GM10266 (cell line): ENCODE results near the gene UGT1A6.
"Not testable (repeated sequence)": the region's sequence is repeated elsewhere in the genome, so short reads cannot be mapped to it uniquely, and the experiment has no call there.

Experiments used
- DNase-seq: peaks from one replicate; pipeline ENCODE4 v3.0.0; 2012; ENCODE audit errors: extremely low spot score
- TF ChIP-seq, protein P1 (sequence below): IDR thresholded peaks from 2 replicates; pipeline ENCODE4 v1.5.1; 2012; ENCODE audit warnings: mild to moderate bottlenecking, low read depth; ENCODE audit not compliant: control insufficient read depth, insufficient read depth; ENCODE audit errors: missing control alignments

Gene UGT1A6

DNA sequence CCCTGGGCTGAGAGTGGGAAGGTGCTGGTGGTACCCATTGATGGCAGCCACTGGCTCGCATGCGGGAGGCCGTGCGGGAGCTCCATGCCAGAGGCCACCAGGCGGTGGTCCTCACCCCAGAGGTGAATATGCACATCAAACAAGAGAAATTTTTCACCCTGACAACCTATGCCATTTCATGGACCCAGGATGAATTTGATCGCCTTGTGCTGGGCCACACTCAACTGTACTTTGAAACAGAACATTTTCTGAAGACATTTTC, 54.5 kb downstream of the UGT1A6 start:
- TF ChIP-seq, protein P1, sequence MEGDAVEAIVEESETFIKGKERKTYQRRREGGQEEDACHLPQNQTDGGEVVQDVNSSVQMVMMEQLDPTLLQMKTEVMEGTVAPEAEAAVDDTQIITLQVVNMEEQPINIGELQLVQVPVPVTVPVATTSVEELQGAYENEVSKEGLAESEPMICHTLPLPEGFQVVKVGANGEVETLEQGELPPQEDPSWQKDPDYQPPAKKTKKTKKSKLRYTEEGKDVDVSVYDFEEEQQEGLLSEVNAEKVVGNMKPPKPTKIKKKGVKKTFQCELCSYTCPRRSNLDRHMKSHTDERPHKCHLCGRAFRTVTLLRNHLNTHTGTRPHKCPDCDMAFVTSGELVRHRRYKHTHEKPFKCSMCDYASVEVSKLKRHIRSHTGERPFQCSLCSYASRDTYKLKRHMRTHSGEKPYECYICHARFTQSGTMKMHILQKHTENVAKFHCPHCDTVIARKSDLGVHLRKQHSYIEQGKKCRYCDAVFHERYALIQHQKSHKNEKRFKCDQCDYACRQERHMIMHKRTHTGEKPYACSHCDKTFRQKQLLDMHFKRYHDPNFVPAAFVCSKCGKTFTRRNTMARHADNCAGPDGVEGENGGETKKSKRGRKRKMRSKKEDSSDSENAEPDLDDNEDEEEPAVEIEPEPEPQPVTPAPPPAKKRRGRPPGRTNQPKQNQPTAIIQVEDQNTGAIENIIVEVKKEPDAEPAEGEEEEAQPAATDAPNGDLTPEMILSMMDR, result no peak
- no peak for DNase-seq

DNA sequence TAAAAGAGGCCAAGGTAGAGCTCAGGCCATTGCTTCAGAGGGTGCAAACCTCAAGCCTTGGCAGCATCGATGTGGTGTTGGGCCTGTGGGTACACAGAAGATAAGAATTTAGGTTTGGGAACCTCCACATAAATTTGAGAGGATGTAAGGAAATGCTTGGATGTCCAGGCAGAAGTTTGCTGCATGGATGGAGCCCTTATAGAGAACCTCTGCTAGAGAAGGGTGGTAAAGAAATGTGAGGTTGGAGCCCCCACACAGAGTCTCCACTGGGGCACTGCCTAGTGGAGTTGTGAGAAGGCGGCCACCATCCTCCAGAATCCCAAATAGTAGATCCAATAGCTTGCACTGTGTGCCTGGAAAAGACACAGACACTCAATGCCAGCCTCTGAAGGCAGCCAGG, 58.0 kb downstream of the UGT1A6 start:
- DNase-seq, result not testable (repeated sequence)

DNA sequence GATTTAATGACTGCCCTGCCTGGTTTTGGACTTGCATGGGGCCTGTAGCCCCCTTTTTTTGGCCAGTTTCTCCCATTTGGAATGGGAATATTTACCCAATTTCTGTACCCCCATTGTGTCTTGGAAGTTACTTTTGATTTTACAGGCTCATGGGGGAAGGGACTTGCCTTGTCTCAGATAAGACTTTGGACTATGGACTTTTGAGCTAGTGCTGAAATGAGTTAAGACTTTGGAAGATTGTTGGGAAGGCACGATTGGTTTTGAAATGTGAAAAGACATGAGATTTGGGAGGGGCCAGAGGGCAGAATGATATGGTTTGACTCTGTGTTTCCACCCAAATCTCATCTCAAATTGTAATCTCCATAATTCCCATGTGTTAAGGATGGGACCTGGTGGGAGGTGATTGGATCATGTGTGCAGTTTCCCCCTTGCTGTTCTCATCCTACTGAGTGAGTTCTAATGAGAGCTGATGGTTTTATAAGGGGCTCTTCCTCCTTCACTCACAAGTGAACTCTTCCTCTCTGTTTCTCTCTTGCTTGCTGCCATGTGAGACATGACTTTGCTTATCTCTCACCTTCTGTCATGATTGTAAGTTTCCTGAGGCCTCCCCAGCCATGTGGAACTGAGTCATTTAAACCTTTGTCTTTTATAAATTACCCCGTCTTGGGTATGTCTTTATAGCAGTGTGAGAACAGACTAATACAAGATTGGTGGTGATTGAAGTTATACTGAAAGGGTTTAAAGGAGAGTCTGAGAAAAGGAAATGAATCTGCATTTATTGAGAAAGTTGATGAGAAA, 58.7 kb downstream of the UGT1A6 start:
- not testable (repeated sequence) for DNase-seq

DNA sequence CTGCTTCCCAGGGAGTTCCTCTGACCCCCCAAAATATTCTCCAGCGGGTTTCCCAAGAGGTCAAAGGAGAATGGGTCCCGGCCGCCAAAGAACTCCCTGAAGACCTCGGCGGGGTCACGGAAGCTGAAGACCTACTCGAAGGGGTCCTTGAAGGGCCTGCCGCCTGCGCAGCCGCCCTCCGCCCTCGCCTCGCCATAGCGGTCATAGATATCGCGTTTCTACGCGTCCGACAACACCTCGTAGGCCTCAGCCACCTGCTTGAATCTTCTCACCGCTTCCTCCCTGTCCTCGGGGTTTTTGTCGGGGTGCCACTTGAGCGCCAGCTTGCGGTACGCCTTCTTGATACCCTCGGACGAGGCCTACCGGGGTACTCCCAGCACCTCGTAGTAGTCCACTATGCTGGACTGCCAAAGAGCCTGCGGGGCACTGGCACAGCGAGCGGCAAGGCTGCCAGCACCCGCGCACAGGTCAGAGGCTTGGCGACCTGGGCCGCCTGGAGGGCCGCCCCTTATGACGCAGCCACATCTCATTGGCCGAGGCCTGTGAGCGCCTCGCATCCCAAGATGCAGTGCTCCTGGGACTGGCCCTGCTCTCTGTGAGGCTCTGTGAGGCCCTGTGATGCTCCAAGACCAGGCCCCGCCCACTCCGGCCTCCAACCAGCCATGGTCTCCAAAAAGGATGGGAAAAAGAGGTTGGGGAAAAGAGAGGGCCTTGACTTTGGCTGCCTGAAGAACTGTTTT, 62.4 kb downstream of the UGT1A6 start:
- TF ChIP-seq, protein P1, result no peak
- DNase-seq, result no peak

DNA sequence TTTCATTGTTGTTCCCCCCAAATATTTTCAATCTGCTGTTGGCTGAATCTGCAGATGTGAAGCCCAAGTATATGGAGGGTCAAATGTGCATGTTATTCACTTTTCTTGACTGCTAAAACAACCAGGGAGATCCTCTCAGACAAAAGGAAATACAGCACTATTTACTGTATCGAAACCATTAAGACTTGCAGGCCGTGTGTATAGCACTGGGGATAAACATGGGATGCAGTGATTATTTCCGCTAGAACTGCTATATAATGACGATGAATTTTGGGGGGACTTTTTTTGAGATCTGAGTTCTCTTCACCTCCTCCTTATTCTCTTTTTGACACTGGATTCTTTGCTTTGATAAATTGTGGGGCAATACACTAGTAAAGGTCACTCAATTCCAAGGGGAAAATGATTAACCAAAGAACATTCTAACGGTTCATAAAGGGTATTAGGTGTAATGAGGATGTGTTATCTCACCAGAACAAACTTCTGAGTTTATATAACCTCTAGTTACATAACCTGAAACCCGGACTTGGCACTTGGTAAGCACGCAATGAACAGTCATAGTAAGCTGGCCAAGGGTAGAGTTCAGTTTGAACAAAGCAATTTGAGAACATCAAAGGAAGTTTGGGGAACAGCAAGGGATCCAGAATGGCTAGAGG, 63.9 kb downstream of the UGT1A6 start:
- TF ChIP-seq, protein P1, result no peak
- DNase-seq, result no peak

DNA sequence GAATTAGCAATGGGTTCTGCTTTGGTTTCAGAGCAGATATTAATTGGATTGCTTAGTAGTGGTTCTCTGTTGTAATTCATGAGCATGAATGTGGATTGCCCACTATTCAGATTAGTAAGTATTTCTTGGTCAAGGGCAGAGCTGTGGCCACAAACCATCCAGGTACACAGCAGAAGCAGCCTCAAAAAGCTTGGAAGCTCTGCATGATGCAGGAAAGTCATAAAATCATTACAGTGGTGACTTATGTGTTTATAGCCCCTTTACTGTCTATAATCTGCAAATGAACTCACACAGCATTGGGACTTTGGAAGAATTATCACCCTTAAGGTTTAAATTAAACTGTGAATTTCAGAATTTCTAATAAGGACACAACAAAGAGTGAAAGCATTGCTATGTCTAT, 65.5 kb downstream of the UGT1A6 start:
- no peak for DNase-seq
- TF ChIP-seq, protein P1, result no peak

DNA sequence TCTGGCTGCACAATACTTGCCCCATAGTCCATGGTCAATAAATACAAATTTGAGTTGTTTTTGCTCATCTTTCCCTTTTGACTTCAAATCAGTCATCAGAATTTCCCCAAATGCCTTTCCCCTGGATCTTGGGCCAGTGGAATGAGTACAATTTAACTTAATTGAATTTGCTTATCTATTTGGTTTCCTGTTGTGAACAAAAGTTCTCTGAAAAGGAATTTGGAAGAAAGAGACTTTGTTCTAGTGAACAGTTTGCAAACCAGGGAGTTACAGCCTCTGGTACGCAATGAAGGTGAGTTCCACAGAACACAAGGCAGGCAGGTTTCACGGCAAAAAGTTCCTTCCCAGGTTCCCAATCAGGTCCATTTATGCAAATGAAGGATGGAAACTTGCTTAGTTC, 66.2 kb downstream of the UGT1A6 start:
- TF ChIP-seq, protein P1, result no peak

DNA sequence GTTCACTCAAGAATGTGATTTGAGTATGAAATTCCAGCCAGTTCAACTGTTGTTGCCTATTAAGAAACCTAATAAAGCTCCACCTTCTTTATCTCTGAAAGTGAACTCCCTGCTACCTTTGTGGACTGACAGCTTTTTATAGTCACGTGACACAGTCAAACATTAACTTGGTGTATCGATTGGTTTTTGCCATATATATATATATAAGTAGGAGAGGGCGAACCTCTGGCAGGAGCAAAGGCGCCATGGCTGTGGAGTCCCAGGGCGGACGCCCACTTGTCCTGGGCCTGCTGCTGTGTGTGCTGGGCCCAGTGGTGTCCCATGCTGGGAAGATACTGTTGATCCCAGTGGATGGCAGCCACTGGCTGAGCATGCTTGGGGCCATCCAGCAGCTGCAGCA, 67.4 kb downstream of the UGT1A6 start, which contains the start of gene UGT1A1:
Gene UGT1A1, plus strand, starts transcription at position 228 of the 400 bp plus-strand sequence. Its CDS starts 18 bp downstream, at position 246.
- TF ChIP-seq, protein P1, result no peak
- no peak for DNase-seq

More for the DNA sequence above, 66.2 kb downstream of the UGT1A6 start:
- DNase-seq, result no peak
